ENCODE data around the gene RFX1.

Gene RFX1

DNA sequence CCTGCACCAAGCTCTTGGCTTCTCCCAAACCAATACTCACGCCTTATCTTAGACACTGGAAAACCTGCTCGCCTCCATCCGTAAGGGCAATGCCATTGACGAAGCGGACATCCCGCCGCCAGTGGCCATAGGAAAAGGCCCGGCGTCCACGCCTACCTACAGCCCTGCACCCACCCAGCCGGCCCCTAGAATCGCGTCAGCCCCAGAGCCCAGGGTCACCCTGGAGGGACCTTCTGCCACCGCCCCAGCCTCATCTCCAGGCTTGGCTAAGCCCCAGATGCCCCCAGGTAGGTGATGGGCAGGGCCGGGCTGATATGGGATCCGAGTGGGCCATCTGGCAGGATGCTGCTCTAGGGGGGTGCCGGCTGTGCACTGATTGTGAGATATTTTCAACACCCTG is 92.8 kb downstream of the RFX1 start:
- H3K4me3 ChIP-seq (ENCODE audit: low read depth, low read length), result no peak overlapping the region
- DNase-seq (ENCODE audit: low read depth), result no peak
- TF ChIP-seq, protein P1, sequence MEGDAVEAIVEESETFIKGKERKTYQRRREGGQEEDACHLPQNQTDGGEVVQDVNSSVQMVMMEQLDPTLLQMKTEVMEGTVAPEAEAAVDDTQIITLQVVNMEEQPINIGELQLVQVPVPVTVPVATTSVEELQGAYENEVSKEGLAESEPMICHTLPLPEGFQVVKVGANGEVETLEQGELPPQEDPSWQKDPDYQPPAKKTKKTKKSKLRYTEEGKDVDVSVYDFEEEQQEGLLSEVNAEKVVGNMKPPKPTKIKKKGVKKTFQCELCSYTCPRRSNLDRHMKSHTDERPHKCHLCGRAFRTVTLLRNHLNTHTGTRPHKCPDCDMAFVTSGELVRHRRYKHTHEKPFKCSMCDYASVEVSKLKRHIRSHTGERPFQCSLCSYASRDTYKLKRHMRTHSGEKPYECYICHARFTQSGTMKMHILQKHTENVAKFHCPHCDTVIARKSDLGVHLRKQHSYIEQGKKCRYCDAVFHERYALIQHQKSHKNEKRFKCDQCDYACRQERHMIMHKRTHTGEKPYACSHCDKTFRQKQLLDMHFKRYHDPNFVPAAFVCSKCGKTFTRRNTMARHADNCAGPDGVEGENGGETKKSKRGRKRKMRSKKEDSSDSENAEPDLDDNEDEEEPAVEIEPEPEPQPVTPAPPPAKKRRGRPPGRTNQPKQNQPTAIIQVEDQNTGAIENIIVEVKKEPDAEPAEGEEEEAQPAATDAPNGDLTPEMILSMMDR (IDR thresholded peaks at IDR 0.05; ENCODE audit: low read depth, low read length, missing control alignments), result no peak

All from GM12864 (cell line).